ENCODE data around the gene CDADC1.

DNA sequence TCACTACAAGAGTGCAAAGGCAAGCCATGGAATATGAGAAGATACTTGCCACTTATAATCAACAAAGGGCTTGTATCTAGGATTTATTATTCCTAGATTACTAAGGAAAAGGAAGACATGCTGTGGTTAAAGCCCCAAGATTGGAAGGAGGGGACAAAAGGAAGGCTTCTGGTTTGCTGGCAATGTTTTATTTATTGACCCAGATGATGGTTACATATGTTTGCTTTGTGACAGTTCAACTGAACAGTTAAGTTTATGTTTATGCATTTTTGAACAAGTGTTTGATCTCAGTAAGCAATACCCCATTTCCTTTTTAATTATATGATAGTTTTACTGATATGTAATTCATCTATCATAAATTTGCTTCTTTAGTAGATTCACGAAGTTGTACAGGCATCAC lies 40.3 kb downstream of the CDADC1 start:
- TF ChIP-seq EZH2 (IDR thresholded peaks at IDR 0.05; ENCODE audit: low read length, missing control alignments): no peak
- TF ChIP-seq, protein P1, sequence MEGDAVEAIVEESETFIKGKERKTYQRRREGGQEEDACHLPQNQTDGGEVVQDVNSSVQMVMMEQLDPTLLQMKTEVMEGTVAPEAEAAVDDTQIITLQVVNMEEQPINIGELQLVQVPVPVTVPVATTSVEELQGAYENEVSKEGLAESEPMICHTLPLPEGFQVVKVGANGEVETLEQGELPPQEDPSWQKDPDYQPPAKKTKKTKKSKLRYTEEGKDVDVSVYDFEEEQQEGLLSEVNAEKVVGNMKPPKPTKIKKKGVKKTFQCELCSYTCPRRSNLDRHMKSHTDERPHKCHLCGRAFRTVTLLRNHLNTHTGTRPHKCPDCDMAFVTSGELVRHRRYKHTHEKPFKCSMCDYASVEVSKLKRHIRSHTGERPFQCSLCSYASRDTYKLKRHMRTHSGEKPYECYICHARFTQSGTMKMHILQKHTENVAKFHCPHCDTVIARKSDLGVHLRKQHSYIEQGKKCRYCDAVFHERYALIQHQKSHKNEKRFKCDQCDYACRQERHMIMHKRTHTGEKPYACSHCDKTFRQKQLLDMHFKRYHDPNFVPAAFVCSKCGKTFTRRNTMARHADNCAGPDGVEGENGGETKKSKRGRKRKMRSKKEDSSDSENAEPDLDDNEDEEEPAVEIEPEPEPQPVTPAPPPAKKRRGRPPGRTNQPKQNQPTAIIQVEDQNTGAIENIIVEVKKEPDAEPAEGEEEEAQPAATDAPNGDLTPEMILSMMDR (conservative IDR thresholded peaks at IDR 0.05 in 1 of 2, IDR thresholded peaks at IDR 0.05 in 1 of 2; ENCODE audit: low read depth in 1 of 2, low read length in 2 of 2): no peak
